HepG2 (cell line): ENCODE measurements around the gene BAHCC1. TPM values are rescaled to one million over a fixed set of nuclear protein-coding genes. Genes with fewer than 3 reads are reported as not detected.

Experiments used
- ATAC-seq: fragments of 200-7000 bp; cut with Tn5 transposase; 3 replicates; pipeline ENCODE4 v1.9.1; 2020; ENCODE audit warnings: mild to moderate bottlenecking, moderate library complexity
- BruUV-seq: library from RNA; stranded (reverse); fragments of 400-500 nt; replicated peaks from 2 replicates; lab custom pipeline; 2021; lab: Mats Ljungman, UMichigan
- CTCF ChIA-PET: fragments of 300-600 bp; formaldehyde crosslinking; extraction: SDS; loops from one replicate; lab custom pipeline; 2021; ENCODE audit warnings: low total read pairs, inconsistent platforms, low intra/inter-chr PET ratio; lab: Yijun Ruan, JAX
- POLR2A ChIA-PET: fragments of 350-600 bp; sonication (Branson Sonifier 250); formaldehyde crosslinking; loops from one replicate; lab custom pipeline; 2020; ENCODE audit warnings: antibody characterized with exemption, inconsistent platforms; lab: Yijun Ruan, JAX
- DNase-seq: peaks from one replicate; pipeline ENCODE4 v3.0.0-alpha.2; 2015; ENCODE audit warnings: low spot score
- FAIRE-seq: peaks from 3 replicates; lab custom pipeline; 2011; peaks lifted over from hg19 to GRCh38; lab: Jason Lieb, UNC
- H2AFZ ChIP-seq: one replicate; pipeline ENCODE4 v1.6.1; 2011; ENCODE audit warnings: low read length, inconsistent platforms
- H3K27ac ChIP-seq: fragments of 300-600 bp; 3 replicates; pipeline ENCODE4 v1.8.0; 2011; ENCODE audit warnings: mixed run types, mild to moderate bottlenecking, mixed read lengths, low read length, inconsistent platforms; ENCODE audit not compliant: insufficient read depth; ENCODE audit errors: extremely low read length
- H3K27me3 ChIP-seq, 2 experiments: fragments of 200-600 bp in 1 of 2; 2 replicates in 1 of 2; 3 replicates in 1 of 2; pipeline versions ENCODE4 v1.6.0 to v1.8.0; 2011; ENCODE audit warnings: low read length in 2 of 2, mild to moderate bottlenecking in 2 of 2, moderate library complexity in 2 of 2, inconsistent platforms in 1 of 2; ENCODE audit not compliant: insufficient read depth in 2 of 2, control insufficient read depth in 1 of 2
- H3K36me3 ChIP-seq, 2 experiments: fragments of 200-600 bp in 1 of 2; replicated peaks in 1 of 2; 2 replicates in 1 of 2; 3 replicates in 1 of 2; pipeline versions ENCODE4 v1.5.1 to v1.8.0; 2011; ENCODE audit warnings: low read length in 2 of 2, inconsistent platforms in 1 of 2; ENCODE audit not compliant: insufficient read depth in 2 of 2, control insufficient read depth in 1 of 2
- H3K4me1 ChIP-seq: 2 replicates; pipeline ENCODE4 v1.5.1; 2012; ENCODE audit warnings: low read length, inconsistent platforms; ENCODE audit not compliant: insufficient read depth
- H3K4me2 ChIP-seq: 2 replicates; pipeline ENCODE4 v1.6.0; 2011; ENCODE audit warnings: low read depth, low read length, inconsistent platforms
- H3K4me3 ChIP-seq, 3 experiments: fragments of 200-600 bp in 1 of 3; sonication (generic), shearing (Covaris generic) in 1 of 3; replicated peaks in 1 of 3; 2 replicates each; pipeline ENCODE4 v1.5.1; 2011 to 2016; ENCODE audit warnings: low read length in 3 of 3, inconsistent platforms in 2 of 3, low read depth in 2 of 3, mild to moderate bottlenecking in 2 of 3, control low read depth in 1 of 3, mixed read lengths in 1 of 3; ENCODE audit not compliant: insufficient read depth in 1 of 3
- H3K79me2 ChIP-seq: one replicate; pipeline ENCODE4 v1.6.1; 2011; ENCODE audit warnings: low read length, inconsistent platforms; ENCODE audit not compliant: insufficient read depth
- H3K9ac ChIP-seq: 2 replicates; pipeline ENCODE4 v1.6.0; 2011; ENCODE audit warnings: mild to moderate bottlenecking, low read depth, low read length, inconsistent platforms; ENCODE audit not compliant: insufficient read depth
- H3K9me3 ChIP-seq: 2 replicates; pipeline ENCODE4 v1.5.1; 2012; ENCODE audit warnings: mild to moderate bottlenecking, low read length
- H4K20me1 ChIP-seq: 2 replicates; pipeline ENCODE4 v1.6.0; 2011; ENCODE audit warnings: inconsistent platforms, mild to moderate bottlenecking, low read length, moderate library complexity; ENCODE audit not compliant: insufficient read depth
- ARID3A ChIP-seq: IDR thresholded peaks from 2 replicates; pipeline ENCODE4 v1.6.1; 2012; ENCODE audit warnings: low read depth, low read length, improper control_type of control experiment
- CAMTA2 ChIP-seq: sonication (generic); formaldehyde crosslinking; IDR thresholded peaks from 2 replicates; pipeline ENCODE4 v1.4.0; 2020; ENCODE audit warnings: mild to moderate bottlenecking, missing genetic modification reagents, borderline replicate concordance
- DMTF1 ChIP-seq: sonication (generic); formaldehyde crosslinking; IDR thresholded peaks from 2 replicates; pipeline ENCODE4 v1.4.0; 2020; ENCODE audit warnings: mild to moderate bottlenecking, missing genetic modification reagents
- GABPB1 ChIP-seq: IDR thresholded peaks from 2 replicates; pipeline ENCODE4 v1.6.1; 2016; ENCODE audit warnings: mild to moderate bottlenecking, missing genetic modification reagents, moderate library complexity, missing compliant biosample characterization
- GPBP1L1 ChIP-seq: sonication (generic); formaldehyde crosslinking; IDR thresholded peaks from 2 replicates; pipeline ENCODE4 v1.5.0; 2020; ENCODE audit warnings: mild to moderate bottlenecking, missing genetic modification reagents
- HNF4A ChIP-seq: sonication (generic); formaldehyde crosslinking; IDR thresholded peaks from 2 replicates; pipeline ENCODE4 v1.4.0; 2020; ENCODE audit warnings: missing genetic modification reagents
- HOXA3 ChIP-seq: sonication (generic); formaldehyde crosslinking; IDR thresholded peaks from 2 replicates; pipeline ENCODE4 v1.5.0; 2020; ENCODE audit warnings: missing genetic modification reagents
- JUN ChIP-seq: sonication (generic); formaldehyde crosslinking; IDR thresholded peaks from 2 replicates; pipeline ENCODE4 v1.4.0; 2020; ENCODE audit warnings: mild to moderate bottlenecking, missing genetic modification reagents
- NFE2L2 ChIP-seq: fragments of 150-350 bp; IDR thresholded peaks from 2 replicates; pipeline ENCODE4 v1.6.1; 2014; ENCODE audit warnings: low read length
- PHF20 ChIP-seq: sonication (generic); formaldehyde crosslinking; IDR thresholded peaks from 2 replicates; pipeline ENCODE4 v1.5.0; 2020; ENCODE audit warnings: mild to moderate bottlenecking, missing genetic modification reagents
- PHF21A ChIP-seq: sonication (generic); formaldehyde crosslinking; IDR thresholded peaks from 2 replicates; pipeline ENCODE4 v1.5.0; 2020; ENCODE audit warnings: mild to moderate bottlenecking, missing genetic modification reagents
- SNAPC2 ChIP-seq: sonication (generic); formaldehyde crosslinking; IDR thresholded peaks from 2 replicates; pipeline ENCODE4 v1.8.1; 2022; ENCODE audit warnings: mild to moderate bottlenecking, missing genetic modification reagents
- TFE3 ChIP-seq: IDR thresholded peaks from 2 replicates; pipeline ENCODE4 v1.6.1; 2016
- ZNF260 ChIP-seq: sonication (generic); formaldehyde crosslinking; IDR thresholded peaks from 2 replicates; pipeline ENCODE4 v1.4.0; 2020; ENCODE audit warnings: missing genetic modification reagents, low read depth, mild to moderate bottlenecking, borderline replicate concordance
- ZNF670 ChIP-seq: sonication (generic); formaldehyde crosslinking; IDR thresholded peaks from 2 replicates; pipeline ENCODE4 v1.8.0; 2022; ENCODE audit warnings: mild to moderate bottlenecking, missing genetic modification reagents, borderline replicate concordance
- ZNF83 ChIP-seq: sonication (generic); formaldehyde crosslinking; IDR thresholded peaks from 2 replicates; pipeline ENCODE4 v1.4.0; 2020; ENCODE audit warnings: missing genetic modification reagents, mild to moderate bottlenecking, borderline replicate concordance
- ZSCAN30 ChIP-seq: sonication (generic); formaldehyde crosslinking; IDR thresholded peaks from 2 replicates; pipeline ENCODE4 v1.5.0; 2020; ENCODE audit warnings: mild to moderate bottlenecking, missing genetic modification reagents
- WGBS: methylation state at CpG from one replicate; pipeline ENCODE4 v1.1.6; 2017; ENCODE audit warnings: low lambda C conversion rate; 5-methylcytosine and 5-hydroxymethylcytosine counted together
- in situ Hi-C: cut with HindIII; loops from 2 replicates; pipeline ENCODE4 v1.10.0; 2017; ENCODE audit warnings: low pct_unique_long_range_greater_than_20kb; ENCODE audit not compliant: extremely low pct_ligation_motif_present
- intact Hi-C: fragments of 100-400 bp; cut with micrococcal nuclease; formaldehyde crosslinking; loops from one replicate; pipeline ENCODE4 v1.10.0; 2022; ENCODE audit not compliant: unreplicated experiment
- polyA plus RNA-seq, 8 experiments: library from polyadenylated mRNA; depleted of rRNA in 3 of 8; stranded (reverse) in 7 of 8; unstranded in 1 of 8; fragments of >200 nt; fragmentation: Illumina TruSeq in 4 of 8; extraction: Trizol in 4 of 8; gene quantifications; 2 replicates each; pipeline versions ENCODE4 v1.2.1 to v1.2.3, GENCODE V29; 2011 to 2016; ENCODE audit warnings: low read depth in 4 of 8, missing spikeins in 1 of 8, mixed read lengths in 1 of 8; ENCODE audit not compliant: insufficient read depth in 1 of 8
- total RNA-seq, 5 experiments: library from RNA; depleted of rRNA; stranded (reverse); fragments of >200 nt; fragmentation: Illumina TruSeq; extraction: Trizol; gene quantifications; 2 replicates each; pipeline ENCODE4 v1.2.3, GENCODE V29; 2016; ENCODE audit warnings: low read depth in 1 of 5

Gene BAHCC1
- total and polyA plus RNA-seq, 2 of the 13 experiments (the other 11 are each of a cell fraction or from before 2014, with no cell fraction given), result 1.4 to 1.7 TPM

GRCh38 chr17:81422776-81423697 lies 27.8 kb downstream of the BAHCC1 start:
- peaks cover 29% of the 10 kb centered on the region for H3K4me1 ChIP-seq
- no peak overlapping the region for H2AFZ ChIP-seq
- no peak overlapping the region for H3K27ac ChIP-seq
- peak overlapping the region in 1 of 3 experiments; percentile 2; a peak in 1 of 6 replicates for H3K4me3 ChIP-seq
- DNase-seq, result peak; percentile 60
- POLR2A ChIA-PET, result interaction anchor here (0.6 kb wide), 1 partner anchor 129 kb away, joined by 3 read pairs; no protein-coding TSS in a partner anchor
- intact Hi-C loops (no loop called here), in situ Hi-C loops (no loop called here)
- no peaks in the 10 kb centered on the region for H4K20me1 ChIP-seq
- H3K4me2 ChIP-seq, result peak overlapping the region; percentile 41; the same call in 1 of the 2 replicates
- CTCF ChIA-PET, result no interaction called here
- H3K9ac ChIP-seq, result no peak overlapping the region
- H3K9me3 ChIP-seq, result peaks cover 18% of the 10 kb centered on the region
- no peaks in the 10 kb centered on the region for H3K79me2 ChIP-seq
- WGBS, result 51% methylated on average over 16 of the region's 34 CpGs
- no peaks in the 10 kb centered on the region for H3K27me3 ChIP-seq
- H3K36me3 ChIP-seq, result no peaks in the 10 kb centered on the region
- no peak for FAIRE-seq
- peak; percentile 50 for ATAC-seq
- BruUV-seq, result no TSS peak
- TF ChIP-seq ZNF670 (CRISPR knock-in tag) (no peak), ZNF260 (CRISPR knock-in tag) (no peak), PHF20 (no peak), GPBP1L1 (CRISPR knock-in tag) (no peak), DMTF1 (CRISPR knock-in tag) (no peak), ZNF83 (CRISPR knock-in tag) (no peak), NFE2L2 (peak; percentile 43; the same call in 1 of the 2 replicates), HNF4A (CRISPR knock-in tag) (no peak), GABPB1 (no peak; the same call in 1 of the 2 replicates), HOXA3 (CRISPR knock-in tag) (no peak), ARID3A (no peak), ZSCAN30 (CRISPR knock-in tag) (no peak), CAMTA2 (CRISPR knock-in tag) (no peak), JUN (CRISPR knock-in tag) (no peak), TFE3 (CRISPR knock-in tag) (no peak), PHF21A (no peak), SNAPC2 (CRISPR knock-in tag) (no peak)
